ENCODE measurements around the gene GPC5. TPM values are rescaled to one million over a fixed set of nuclear protein-coding genes. Genes with fewer than 3 reads are reported as not detected.

GPC5 gene
- total and polyA plus RNA-seq, 2 of the 8 experiments (the other 6 are each of a cell fraction or from before 2014, with no cell fraction given): 0.20 to 0.39 TPM

DNA sequence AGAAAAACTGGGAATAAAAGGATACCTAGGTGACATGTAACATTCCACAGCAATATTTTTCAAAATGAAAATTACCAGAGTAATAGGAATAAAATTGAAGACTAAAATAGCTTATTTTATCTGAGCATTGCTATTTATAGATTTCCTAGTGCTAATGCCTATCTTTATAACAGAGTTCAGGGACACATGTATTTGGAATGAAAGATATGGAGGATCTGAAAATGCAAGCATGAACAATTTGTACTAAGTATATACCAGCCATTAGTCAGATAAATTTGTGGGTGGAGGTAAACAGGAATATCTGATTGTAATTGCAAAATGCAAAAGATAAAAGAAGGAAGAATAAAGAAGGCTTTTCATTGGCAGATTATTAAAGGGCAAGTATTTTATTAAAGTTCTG, 345.9 kb downstream of the GPC5 start:
- POLR2A ChIA-PET (ENCODE audit: partially characterized antibody): no interaction called here
- no peak for FAIRE-seq
- Histone ChIP-seq H3K56ac (replicated peaks; ENCODE audit: insufficient read length, low read depth, low read length) (no peak overlapping the region), H3K4me3 (ENCODE audit: extremely low read depth in 1 of 4, insufficient read depth in 2 of 4, low read depth in 3 of 4, low read length in 4 of 4) (no peak overlapping the region), H3K9me3 (ENCODE audit: insufficient read depth in 2 of 2, low read depth in 1 of 2, low read length in 1 of 2) (no peaks in the 10 kb centered on the region; a peak in 1 of 4 replicates), H3K27ac (ENCODE audit: low read depth, low read length) (no peak overlapping the region), H3K4me2 (ENCODE audit: insufficient read depth in 1 of 2, low read depth in 2 of 2, low read length in 2 of 2) (no peak overlapping the region), H3K14ac (ENCODE audit: insufficient read length) (no peak overlapping the region), H2BK5ac (ENCODE audit: low read depth, low read length) (no peak overlapping the region), H4K5ac (ENCODE audit: insufficient read length, low read depth, low read length) (no peak overlapping the region), H2BK20ac (ENCODE audit: low read length) (no peak overlapping the region), H2BK120ac (replicated peaks; ENCODE audit: low read depth, low read length) (no peak overlapping the region), H3K79me2 (ENCODE audit: control insufficient read depth in 1 of 2, insufficient read depth in 2 of 2, low read length in 2 of 2) (no peaks in the 10 kb centered on the region), H2BK15ac (ENCODE audit: low read length) (no peak overlapping the region), H3K4ac (replicated peaks; ENCODE audit: insufficient read length, low read depth, low read length) (no peak overlapping the region), H3K4me1 (replicated peaks in 1 of 4; ENCODE audit: control insufficient read depth in 3 of 4, insufficient read depth in 4 of 4, low read length in 3 of 4) (no peaks in the 10 kb centered on the region), H3K79me1 (ENCODE audit: low read depth, low read length) (no peaks in the 10 kb centered on the region), H3K18ac (ENCODE audit: extremely low read depth, low read length) (no peak overlapping the region), H2AFZ (ENCODE audit: low read length) (no peak overlapping the region), H3K27me3 (replicated peaks in 1 of 4; ENCODE audit: control insufficient read depth in 3 of 4, extremely low read depth in 1 of 4, insufficient read depth in 3 of 4, low read length in 3 of 4) (no peaks in the 10 kb centered on the region), H2AK5ac (ENCODE audit: low read depth, low read length) (no peak overlapping the region), H4K20me1 (replicated peaks in 1 of 2; ENCODE audit: control insufficient read depth in 1 of 2, insufficient read depth in 2 of 2, low read length in 2 of 2) (no peaks in the 10 kb centered on the region), H3K36me3 (ENCODE audit: control insufficient read depth in 2 of 4, insufficient read depth in 4 of 4, low read length in 3 of 4) (no peaks in the 10 kb centered on the region), H4K91ac (replicated peaks; ENCODE audit: insufficient read length, low read length) (no peak overlapping the region), H3K9ac (replicated peaks in 1 of 4; ENCODE audit: extremely low read depth in 1 of 4, low read depth in 3 of 4, low read length in 3 of 4) (no peak overlapping the region), H2BK12ac (ENCODE audit: low read depth, low read length) (no peak overlapping the region), H4K8ac (ENCODE audit: extremely low read depth, insufficient read depth, low read length) (no peak overlapping the region), H3K23ac (ENCODE audit: insufficient read length) (no peak overlapping the region), H3K23me2 (ENCODE audit: low read depth, low read length) (no peaks in the 10 kb centered on the region; the same call in 1 of the 2 replicates)
- no peak for DNase-seq (ENCODE audit: low read depth in 1 of 2, low spot score in 2 of 2)
- TF ChIP-seq, protein P1, sequence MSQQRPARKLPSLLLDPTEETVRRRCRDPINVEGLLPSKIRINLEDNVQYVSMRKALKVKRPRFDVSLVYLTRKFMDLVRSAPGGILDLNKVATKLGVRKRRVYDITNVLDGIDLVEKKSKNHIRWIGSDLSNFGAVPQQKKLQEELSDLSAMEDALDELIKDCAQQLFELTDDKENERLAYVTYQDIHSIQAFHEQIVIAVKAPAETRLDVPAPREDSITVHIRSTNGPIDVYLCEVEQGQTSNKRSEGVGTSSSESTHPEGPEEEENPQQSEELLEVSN (IDR thresholded peaks at IDR 0.05): no peak
- TF ChIP-seq CHD1 (IDR thresholded peaks at IDR 0.05; ENCODE audit: low read depth, low read length) (no peak), RFX5 (IDR thresholded peaks at IDR 0.05; ENCODE audit: borderline replicate concordance, low read depth, low read length) (no peak), TCF12 (IDR thresholded peaks at IDR 0.05; ENCODE audit: low read depth, low read length) (no peak), RXRA (IDR thresholded peaks at IDR 0.05; ENCODE audit: insufficient read depth, low read depth, low read length) (no peak)
- TF ChIP-seq, protein P2, sequence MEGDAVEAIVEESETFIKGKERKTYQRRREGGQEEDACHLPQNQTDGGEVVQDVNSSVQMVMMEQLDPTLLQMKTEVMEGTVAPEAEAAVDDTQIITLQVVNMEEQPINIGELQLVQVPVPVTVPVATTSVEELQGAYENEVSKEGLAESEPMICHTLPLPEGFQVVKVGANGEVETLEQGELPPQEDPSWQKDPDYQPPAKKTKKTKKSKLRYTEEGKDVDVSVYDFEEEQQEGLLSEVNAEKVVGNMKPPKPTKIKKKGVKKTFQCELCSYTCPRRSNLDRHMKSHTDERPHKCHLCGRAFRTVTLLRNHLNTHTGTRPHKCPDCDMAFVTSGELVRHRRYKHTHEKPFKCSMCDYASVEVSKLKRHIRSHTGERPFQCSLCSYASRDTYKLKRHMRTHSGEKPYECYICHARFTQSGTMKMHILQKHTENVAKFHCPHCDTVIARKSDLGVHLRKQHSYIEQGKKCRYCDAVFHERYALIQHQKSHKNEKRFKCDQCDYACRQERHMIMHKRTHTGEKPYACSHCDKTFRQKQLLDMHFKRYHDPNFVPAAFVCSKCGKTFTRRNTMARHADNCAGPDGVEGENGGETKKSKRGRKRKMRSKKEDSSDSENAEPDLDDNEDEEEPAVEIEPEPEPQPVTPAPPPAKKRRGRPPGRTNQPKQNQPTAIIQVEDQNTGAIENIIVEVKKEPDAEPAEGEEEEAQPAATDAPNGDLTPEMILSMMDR (IDR thresholded peaks at IDR 0.05; ENCODE audit: control extremely low read depth in 1 of 3, insufficient read depth in 1 of 3, low read depth in 1 of 3, low read length in 3 of 3): no peak
- CTCF ChIA-PET (ENCODE audit: partially characterized antibody): interaction anchor here (0.8 kb wide), 1 partner anchor 13 kb away, joined by 3 read pairs; no protein-coding TSS in a partner anchor

All from H1 (cell line).